ENCODE data around the gene BRIX1.

Gene BRIX1

DNA sequence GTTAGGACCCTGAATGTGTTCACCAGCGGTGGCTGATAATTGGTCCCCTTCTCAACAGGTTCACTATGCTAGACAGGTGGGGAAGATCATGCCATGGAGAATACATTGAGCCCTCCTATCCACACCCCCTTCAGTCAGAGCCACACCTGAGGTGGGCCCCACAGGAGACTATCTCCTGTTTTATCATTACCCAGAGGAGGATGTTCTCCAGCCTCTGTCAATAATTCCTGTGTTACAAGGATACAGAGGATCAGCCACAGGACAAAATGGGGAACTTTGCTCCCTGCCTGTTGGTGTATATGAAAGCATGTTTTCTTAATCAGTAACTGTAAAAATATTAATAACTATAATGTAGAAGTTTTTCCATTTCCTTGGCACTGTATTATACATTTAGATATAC, 26.1 kb upstream of the BRIX1 start:
- no peak overlapping the region for H3K4me2 ChIP-seq (ENCODE audit: insufficient read depth, low read length)
- no peak for ATAC-seq (ENCODE audit: insufficient read depth, low read depth)
- no peak for TF ChIP-seq EZH2 (IDR thresholded peaks at IDR 0.05; ENCODE audit: borderline replicate concordance, low read depth, low read length, severe bottlenecking)
- TF ChIP-seq, protein P1, sequence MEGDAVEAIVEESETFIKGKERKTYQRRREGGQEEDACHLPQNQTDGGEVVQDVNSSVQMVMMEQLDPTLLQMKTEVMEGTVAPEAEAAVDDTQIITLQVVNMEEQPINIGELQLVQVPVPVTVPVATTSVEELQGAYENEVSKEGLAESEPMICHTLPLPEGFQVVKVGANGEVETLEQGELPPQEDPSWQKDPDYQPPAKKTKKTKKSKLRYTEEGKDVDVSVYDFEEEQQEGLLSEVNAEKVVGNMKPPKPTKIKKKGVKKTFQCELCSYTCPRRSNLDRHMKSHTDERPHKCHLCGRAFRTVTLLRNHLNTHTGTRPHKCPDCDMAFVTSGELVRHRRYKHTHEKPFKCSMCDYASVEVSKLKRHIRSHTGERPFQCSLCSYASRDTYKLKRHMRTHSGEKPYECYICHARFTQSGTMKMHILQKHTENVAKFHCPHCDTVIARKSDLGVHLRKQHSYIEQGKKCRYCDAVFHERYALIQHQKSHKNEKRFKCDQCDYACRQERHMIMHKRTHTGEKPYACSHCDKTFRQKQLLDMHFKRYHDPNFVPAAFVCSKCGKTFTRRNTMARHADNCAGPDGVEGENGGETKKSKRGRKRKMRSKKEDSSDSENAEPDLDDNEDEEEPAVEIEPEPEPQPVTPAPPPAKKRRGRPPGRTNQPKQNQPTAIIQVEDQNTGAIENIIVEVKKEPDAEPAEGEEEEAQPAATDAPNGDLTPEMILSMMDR (IDR thresholded peaks at IDR 0.05; ENCODE audit: borderline replicate concordance, extremely low read depth, low read length, poor library complexity, severe bottlenecking): no peak
- DNase-seq: no peak
- no peaks in the 10 kb centered on the region for H3K79me2 ChIP-seq (ENCODE audit: insufficient read depth, low read length)
- no peak overlapping the region for H3K9ac ChIP-seq (ENCODE audit: low read depth, low read length)
- H3K4me1 ChIP-seq (ENCODE audit: insufficient read depth, low read length): no peaks in the 10 kb centered on the region
- H2AFZ ChIP-seq (ENCODE audit: low read depth, low read length): no peak overlapping the region
- H3K9me3 ChIP-seq (ENCODE audit: insufficient read depth, low read length, severe bottlenecking): no peaks in the 10 kb centered on the region
- no peak overlapping the region for H3K27ac ChIP-seq (ENCODE audit: low read length)
- no peaks in the 10 kb centered on the region for H4K20me1 ChIP-seq (ENCODE audit: insufficient read depth, low read length)
- H3K27me3 ChIP-seq (ENCODE audit: insufficient read depth, low read length, poor library complexity): peaks cover 5% of the 10 kb centered on the region
- H3K4me3 ChIP-seq (ENCODE audit: low read depth in 1 of 2, low read length in 2 of 2): no peak overlapping the region
- H3K36me3 ChIP-seq (ENCODE audit: insufficient read depth, low read length): no peaks in the 10 kb centered on the region

DNA sequence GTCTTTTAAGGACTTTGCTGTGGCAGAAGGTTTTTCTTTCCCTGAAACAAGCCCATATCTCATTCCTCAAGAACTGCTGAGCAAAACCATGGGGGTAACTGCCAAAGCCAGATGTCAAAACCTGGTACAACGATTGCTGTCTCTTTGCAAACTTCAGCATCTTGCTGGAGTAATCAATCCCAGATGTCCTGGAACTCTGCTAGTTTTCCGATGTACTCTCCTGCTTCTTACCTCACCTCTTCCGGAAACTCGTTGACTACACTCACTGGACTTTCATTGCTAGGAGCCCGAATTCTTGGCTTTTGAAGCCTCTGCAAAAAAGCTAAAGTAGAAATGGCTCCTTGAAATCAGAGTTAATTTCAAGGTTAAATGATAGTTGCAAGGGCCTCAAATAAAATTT, 23.5 kb upstream of the BRIX1 start:
- Histone ChIP-seq H4K20me1 (ENCODE audit: insufficient read depth, low read length) (no peaks in the 10 kb centered on the region), H3K9me3 (ENCODE audit: insufficient read depth, low read length, severe bottlenecking) (no peaks in the 10 kb centered on the region), H3K36me3 (ENCODE audit: insufficient read depth, low read length) (no peaks in the 10 kb centered on the region), H3K79me2 (ENCODE audit: insufficient read depth, low read length) (no peaks in the 10 kb centered on the region), H3K27ac (ENCODE audit: low read length) (no peak overlapping the region), H3K4me1 (ENCODE audit: insufficient read depth, low read length) (no peaks in the 10 kb centered on the region), H3K9ac (ENCODE audit: low read depth, low read length) (no peak overlapping the region), H2AFZ (ENCODE audit: low read depth, low read length) (no peak overlapping the region), H3K4me3 (ENCODE audit: low read depth in 1 of 2, low read length in 2 of 2) (no peak overlapping the region), H3K4me2 (ENCODE audit: insufficient read depth, low read length) (no peak overlapping the region), H3K27me3 (ENCODE audit: insufficient read depth, low read length, poor library complexity) (no peaks in the 10 kb centered on the region)
- no peak for ATAC-seq (ENCODE audit: insufficient read depth, low read depth)
- TF ChIP-seq, protein P1 (IDR thresholded peaks at IDR 0.05; ENCODE audit: borderline replicate concordance, extremely low read depth, low read length, poor library complexity, severe bottlenecking): no peak
- TF ChIP-seq EZH2 (IDR thresholded peaks at IDR 0.05; ENCODE audit: borderline replicate concordance, low read depth, low read length, severe bottlenecking): no peak
- DNase-seq: no peak

DNA sequence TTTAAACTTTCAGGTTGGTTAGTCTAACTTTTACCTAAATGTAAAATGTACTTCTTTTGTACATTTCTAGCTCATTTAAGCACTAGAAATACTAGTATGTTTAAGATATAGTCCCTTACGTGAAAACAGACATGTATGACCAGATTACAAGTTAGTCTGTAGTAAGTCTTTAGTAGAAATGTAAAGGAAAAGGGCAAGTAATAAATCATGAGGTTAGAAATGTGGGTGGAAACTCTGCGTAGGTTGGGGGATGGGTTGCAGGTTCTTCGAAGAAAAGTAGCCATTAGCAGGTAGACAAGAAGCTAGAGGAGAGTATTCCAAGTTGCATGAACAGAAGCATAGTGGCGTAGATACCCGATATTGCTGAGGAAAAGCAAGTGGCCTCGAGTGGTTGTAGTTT, 23.1 kb upstream of the BRIX1 start:
- no peak overlapping the region for H3K27ac ChIP-seq (ENCODE audit: low read length)
- no peaks in the 10 kb centered on the region for H3K79me2 ChIP-seq (ENCODE audit: insufficient read depth, low read length)
- no peaks in the 10 kb centered on the region for H4K20me1 ChIP-seq (ENCODE audit: insufficient read depth, low read length)
- H2AFZ ChIP-seq (ENCODE audit: low read depth, low read length): no peak overlapping the region
- TF ChIP-seq, protein P1 (IDR thresholded peaks at IDR 0.05; ENCODE audit: borderline replicate concordance, extremely low read depth, low read length, poor library complexity, severe bottlenecking): no peak
- no peak for TF ChIP-seq EZH2 (IDR thresholded peaks at IDR 0.05; ENCODE audit: borderline replicate concordance, low read depth, low read length, severe bottlenecking)
- H3K4me2 ChIP-seq (ENCODE audit: insufficient read depth, low read length): no peak overlapping the region
- H3K4me3 ChIP-seq (ENCODE audit: low read depth in 1 of 2, low read length in 2 of 2): no peak overlapping the region
- H3K27me3 ChIP-seq (ENCODE audit: insufficient read depth, low read length, poor library complexity): no peaks in the 10 kb centered on the region
- no peak for DNase-seq
- H3K9ac ChIP-seq (ENCODE audit: low read depth, low read length): no peak overlapping the region
- no peak for ATAC-seq (ENCODE audit: insufficient read depth, low read depth)
- H3K4me1 ChIP-seq (ENCODE audit: insufficient read depth, low read length): no peaks in the 10 kb centered on the region
- H3K36me3 ChIP-seq (ENCODE audit: insufficient read depth, low read length): no peaks in the 10 kb centered on the region
- H3K9me3 ChIP-seq (ENCODE audit: insufficient read depth, low read length, severe bottlenecking): no peaks in the 10 kb centered on the region

- H4K20me1 ChIP-seq (ENCODE audit: insufficient read depth, low read length): no peaks in the 10 kb centered on the region
- no peaks in the 10 kb centered on the region for H3K36me3 ChIP-seq (ENCODE audit: insufficient read depth, low read length)
- no peaks in the 10 kb centered on the region for H3K27me3 ChIP-seq (ENCODE audit: insufficient read depth, low read length, poor library complexity)
- H3K27ac ChIP-seq (ENCODE audit: low read length): no peak overlapping the region
- no peak overlapping the region for H2AFZ ChIP-seq (ENCODE audit: low read depth, low read length)
- H3K9me3 ChIP-seq (ENCODE audit: insufficient read depth, low read length, severe bottlenecking): no peaks in the 10 kb centered on the region
- DNase-seq (no peak), ATAC-seq (ENCODE audit: insufficient read depth, low read depth) (no peak)
- no peaks in the 10 kb centered on the region for H3K79me2 ChIP-seq (ENCODE audit: insufficient read depth, low read length)
- H3K4me3 ChIP-seq (ENCODE audit: low read depth in 1 of 2, low read length in 2 of 2): no peak overlapping the region
- H3K4me2 ChIP-seq (ENCODE audit: insufficient read depth, low read length): no peak overlapping the region
- no peaks in the 10 kb centered on the region for H3K4me1 ChIP-seq (ENCODE audit: insufficient read depth, low read length)
- no peak overlapping the region for H3K9ac ChIP-seq (ENCODE audit: low read depth, low read length)
- TF ChIP-seq EZH2 (IDR thresholded peaks at IDR 0.05; ENCODE audit: borderline replicate concordance, low read depth, low read length, severe bottlenecking): no peak
- TF ChIP-seq, protein P1 (IDR thresholded peaks at IDR 0.05; ENCODE audit: borderline replicate concordance, extremely low read depth, low read length, poor library complexity, severe bottlenecking): no peak
Observed at GRCh38 chr5:34894716-34895115, 20.8 kb upstream of the BRIX1 start.

Measured in DND-41 (cell line).